D721Med (cell line): ENCODE data around the gene MCHR1.

ENCODE experiments used
- DNase-seq: peaks from one replicate; pipeline ENCODE4 v3.0.0; 2011; ENCODE audit warnings: low spot score; ENCODE audit not compliant: insufficient read length
- FAIRE-seq: peaks from 2 replicates; lab custom pipeline; 2011; peaks lifted over from hg19 to GRCh38; lab: Jason Lieb, UNC
- TF ChIP-seq, protein P1 (sequence below): IDR thresholded peaks from 2 replicates; pipeline ENCODE4 v1.5.1; 2012; ENCODE audit warnings: mild to moderate bottlenecking, control low read depth; ENCODE audit not compliant: insufficient read depth; ENCODE audit errors: missing control alignments

The MCHR1 gene

DNA sequence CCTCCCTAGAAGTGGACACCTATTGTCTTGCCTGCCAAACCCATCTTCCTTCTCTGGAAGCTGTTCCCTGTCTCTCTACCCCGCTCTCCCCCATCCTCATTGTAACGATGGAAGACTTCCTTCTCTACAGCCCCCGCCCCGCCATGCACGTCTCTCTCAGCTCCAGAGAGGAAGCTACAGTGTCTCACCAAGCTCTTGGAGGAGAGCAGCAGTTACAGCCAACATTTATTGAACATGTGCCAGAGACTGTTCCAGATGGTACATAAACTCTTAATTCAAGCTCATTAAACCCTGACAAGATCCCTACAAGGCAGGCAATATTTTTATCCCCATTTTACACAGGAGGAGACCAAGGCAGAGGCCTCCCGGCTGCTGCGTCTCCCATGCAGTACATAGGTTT is 15.1 kb downstream of the MCHR1 start:
- TF ChIP-seq, protein P1, sequence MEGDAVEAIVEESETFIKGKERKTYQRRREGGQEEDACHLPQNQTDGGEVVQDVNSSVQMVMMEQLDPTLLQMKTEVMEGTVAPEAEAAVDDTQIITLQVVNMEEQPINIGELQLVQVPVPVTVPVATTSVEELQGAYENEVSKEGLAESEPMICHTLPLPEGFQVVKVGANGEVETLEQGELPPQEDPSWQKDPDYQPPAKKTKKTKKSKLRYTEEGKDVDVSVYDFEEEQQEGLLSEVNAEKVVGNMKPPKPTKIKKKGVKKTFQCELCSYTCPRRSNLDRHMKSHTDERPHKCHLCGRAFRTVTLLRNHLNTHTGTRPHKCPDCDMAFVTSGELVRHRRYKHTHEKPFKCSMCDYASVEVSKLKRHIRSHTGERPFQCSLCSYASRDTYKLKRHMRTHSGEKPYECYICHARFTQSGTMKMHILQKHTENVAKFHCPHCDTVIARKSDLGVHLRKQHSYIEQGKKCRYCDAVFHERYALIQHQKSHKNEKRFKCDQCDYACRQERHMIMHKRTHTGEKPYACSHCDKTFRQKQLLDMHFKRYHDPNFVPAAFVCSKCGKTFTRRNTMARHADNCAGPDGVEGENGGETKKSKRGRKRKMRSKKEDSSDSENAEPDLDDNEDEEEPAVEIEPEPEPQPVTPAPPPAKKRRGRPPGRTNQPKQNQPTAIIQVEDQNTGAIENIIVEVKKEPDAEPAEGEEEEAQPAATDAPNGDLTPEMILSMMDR, result no peak
- DNase-seq, result no peak
- no peak for FAIRE-seq

- FAIRE-seq (no peak), DNase-seq (no peak)
- TF ChIP-seq, protein P1, result no peak
Measured at GRCh38 chr22:40701274-40701673, 22.0 kb downstream of the MCHR1 start.

DNA sequence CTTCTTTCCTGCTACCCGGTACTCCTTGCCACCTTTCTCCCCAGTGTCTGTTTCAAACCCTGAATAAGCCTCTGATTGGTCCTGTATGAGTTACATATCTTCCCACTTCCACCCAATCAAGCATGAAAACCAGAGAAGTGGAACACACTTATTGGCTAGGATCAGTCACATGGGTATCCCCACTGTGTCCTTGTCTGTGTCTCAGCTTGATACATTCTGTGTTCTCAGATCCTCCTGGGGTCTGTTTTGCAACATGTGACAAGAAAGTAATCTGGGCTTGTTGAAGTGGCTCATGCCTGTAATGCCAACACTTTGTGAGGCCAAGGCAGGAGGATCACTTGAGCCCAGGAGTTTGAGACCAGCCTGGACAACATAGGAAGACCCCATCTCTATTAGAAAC is 23.9 kb downstream of the MCHR1 start:
- FAIRE-seq, result no peak
- TF ChIP-seq, protein P1, result no peak
- no peak for DNase-seq

GRCh38 chr22:40703736-40704135 is 24.5 kb downstream of the MCHR1 start:
- FAIRE-seq, result no peak
- no peak for DNase-seq
- TF ChIP-seq, protein P1, result no peak

DNA sequence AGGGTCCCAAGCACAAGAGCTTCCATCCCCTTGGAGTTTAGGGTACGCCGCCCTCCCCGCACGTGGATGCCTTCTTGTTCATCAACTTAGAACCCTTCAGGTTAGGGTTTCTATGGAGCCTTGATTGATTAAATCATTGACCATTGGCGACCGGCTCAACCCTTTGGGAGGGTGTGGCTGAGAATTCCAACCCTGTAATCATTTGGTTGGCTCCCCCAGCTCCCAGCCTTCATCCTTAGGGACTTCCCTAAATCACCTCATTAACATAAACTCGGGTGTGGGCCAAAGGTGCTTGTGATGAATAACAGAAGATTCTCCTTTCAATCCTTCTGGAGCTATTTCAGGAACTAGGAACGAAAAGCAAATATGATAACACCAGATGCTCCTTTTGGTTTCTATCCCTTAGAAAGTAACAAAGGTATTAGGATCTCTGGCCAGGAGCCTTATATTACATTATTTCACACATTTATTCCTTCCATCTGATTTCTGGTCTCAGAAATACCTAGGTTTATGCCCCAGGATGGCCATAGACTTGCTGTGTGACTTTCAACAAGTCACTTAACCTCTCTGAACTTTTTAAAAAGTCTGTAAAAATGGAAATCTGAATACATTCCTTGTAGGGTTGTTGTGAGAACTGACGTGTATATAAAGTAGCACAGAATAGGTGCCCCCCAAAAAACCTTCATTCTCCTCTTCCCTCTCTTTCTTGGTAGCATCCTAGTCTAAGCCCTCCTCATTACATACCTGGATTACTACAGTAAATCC is 26.8 kb downstream of the MCHR1 start:
- TF ChIP-seq, protein P1, result no peak
- DNase-seq (no peak), FAIRE-seq (no peak)

DNA sequence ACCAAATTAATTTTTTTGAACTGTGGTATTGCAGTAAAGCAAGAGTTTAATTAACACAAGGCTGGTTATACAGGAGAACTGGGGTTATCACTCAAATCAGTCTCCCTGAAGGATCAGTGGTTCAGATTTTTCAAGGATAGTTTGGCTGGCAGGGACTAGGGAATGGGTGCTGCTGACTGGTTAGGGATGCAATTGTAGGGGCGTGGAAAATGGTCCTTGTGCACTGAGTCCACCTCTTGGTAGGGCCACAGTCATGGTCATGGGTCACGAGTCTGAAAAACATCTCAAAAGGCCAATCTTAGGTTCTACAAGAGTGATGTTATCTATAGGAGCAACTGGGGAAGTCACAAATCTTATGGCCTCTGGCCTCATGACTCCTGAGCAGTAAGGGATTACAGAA is 27.9 kb downstream of the MCHR1 start:
- no peak for FAIRE-seq
- TF ChIP-seq, protein P1, result no peak
- no peak for DNase-seq

GRCh38 chr22:40708177-40708576 is 28.9 kb downstream of the MCHR1 start:
- FAIRE-seq, result no peak
- TF ChIP-seq, protein P1, result no peak
- no peak for DNase-seq
